ENCODE results near the gene USP54.

DNA sequence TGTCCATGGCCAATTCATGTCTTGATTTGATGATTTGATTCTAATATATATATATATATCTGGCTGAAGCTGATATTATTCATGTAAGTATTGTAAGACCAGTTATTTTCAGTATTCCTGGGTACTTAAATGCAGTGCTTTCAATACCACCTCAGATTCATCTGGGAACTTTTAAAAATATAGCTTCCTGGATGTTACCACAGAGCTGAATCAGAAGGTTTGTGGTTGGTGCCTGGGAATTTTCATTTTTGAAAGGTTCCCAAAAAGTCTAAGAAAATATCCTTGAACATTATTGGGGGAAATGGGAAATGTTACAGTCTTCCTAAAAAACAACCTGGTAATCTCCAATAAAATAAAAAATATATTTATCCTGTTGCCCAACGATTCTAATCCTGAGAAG is 84.7 kb downstream of the USP54 start:
- TF ChIP-seq, protein P1, sequence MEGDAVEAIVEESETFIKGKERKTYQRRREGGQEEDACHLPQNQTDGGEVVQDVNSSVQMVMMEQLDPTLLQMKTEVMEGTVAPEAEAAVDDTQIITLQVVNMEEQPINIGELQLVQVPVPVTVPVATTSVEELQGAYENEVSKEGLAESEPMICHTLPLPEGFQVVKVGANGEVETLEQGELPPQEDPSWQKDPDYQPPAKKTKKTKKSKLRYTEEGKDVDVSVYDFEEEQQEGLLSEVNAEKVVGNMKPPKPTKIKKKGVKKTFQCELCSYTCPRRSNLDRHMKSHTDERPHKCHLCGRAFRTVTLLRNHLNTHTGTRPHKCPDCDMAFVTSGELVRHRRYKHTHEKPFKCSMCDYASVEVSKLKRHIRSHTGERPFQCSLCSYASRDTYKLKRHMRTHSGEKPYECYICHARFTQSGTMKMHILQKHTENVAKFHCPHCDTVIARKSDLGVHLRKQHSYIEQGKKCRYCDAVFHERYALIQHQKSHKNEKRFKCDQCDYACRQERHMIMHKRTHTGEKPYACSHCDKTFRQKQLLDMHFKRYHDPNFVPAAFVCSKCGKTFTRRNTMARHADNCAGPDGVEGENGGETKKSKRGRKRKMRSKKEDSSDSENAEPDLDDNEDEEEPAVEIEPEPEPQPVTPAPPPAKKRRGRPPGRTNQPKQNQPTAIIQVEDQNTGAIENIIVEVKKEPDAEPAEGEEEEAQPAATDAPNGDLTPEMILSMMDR (IDR thresholded peaks at IDR 0.05; ENCODE audit: poor library complexity, severe bottlenecking), result no peak
- TF ChIP-seq MXI1 (conservative IDR thresholded peaks at IDR 0.05; ENCODE audit: poor library complexity, severe bottlenecking), result no peak
- no peak for TF ChIP-seq SMC3 (conservative IDR thresholded peaks at IDR 0.05; ENCODE audit: poor library complexity)
- no peak for TF ChIP-seq TAF1 (IDR thresholded peaks at IDR 0.05; ENCODE audit: low read depth)
- TF ChIP-seq, protein P2, sequence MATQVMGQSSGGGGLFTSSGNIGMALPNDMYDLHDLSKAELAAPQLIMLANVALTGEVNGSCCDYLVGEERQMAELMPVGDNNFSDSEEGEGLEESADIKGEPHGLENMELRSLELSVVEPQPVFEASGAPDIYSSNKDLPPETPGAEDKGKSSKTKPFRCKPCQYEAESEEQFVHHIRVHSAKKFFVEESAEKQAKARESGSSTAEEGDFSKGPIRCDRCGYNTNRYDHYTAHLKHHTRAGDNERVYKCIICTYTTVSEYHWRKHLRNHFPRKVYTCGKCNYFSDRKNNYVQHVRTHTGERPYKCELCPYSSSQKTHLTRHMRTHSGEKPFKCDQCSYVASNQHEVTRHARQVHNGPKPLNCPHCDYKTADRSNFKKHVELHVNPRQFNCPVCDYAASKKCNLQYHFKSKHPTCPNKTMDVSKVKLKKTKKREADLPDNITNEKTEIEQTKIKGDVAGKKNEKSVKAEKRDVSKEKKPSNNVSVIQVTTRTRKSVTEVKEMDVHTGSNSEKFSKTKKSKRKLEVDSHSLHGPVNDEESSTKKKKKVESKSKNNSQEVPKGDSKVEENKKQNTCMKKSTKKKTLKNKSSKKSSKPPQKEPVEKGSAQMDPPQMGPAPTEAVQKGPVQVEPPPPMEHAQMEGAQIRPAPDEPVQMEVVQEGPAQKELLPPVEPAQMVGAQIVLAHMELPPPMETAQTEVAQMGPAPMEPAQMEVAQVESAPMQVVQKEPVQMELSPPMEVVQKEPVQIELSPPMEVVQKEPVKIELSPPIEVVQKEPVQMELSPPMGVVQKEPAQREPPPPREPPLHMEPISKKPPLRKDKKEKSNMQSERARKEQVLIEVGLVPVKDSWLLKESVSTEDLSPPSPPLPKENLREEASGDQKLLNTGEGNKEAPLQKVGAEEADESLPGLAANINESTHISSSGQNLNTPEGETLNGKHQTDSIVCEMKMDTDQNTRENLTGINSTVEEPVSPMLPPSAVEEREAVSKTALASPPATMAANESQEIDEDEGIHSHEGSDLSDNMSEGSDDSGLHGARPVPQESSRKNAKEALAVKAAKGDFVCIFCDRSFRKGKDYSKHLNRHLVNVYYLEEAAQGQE (IDR thresholded peaks at IDR 0.05; ENCODE audit: borderline replicate concordance), result no peak
- no peak for TF ChIP-seq POLR2AphosphoS5 (IDR thresholded peaks at IDR 0.05)

All from neural cell (in vitro differentiated cells).